ENCODE data around the gene BPIFB4. TPM values are rescaled to one million over a fixed set of nuclear protein-coding genes. Genes with fewer than 3 reads are reported as not detected.

Gene BPIFB4
- total and polyA plus RNA-seq, 2 experiments from 2014 or later, result not detected

DNA sequence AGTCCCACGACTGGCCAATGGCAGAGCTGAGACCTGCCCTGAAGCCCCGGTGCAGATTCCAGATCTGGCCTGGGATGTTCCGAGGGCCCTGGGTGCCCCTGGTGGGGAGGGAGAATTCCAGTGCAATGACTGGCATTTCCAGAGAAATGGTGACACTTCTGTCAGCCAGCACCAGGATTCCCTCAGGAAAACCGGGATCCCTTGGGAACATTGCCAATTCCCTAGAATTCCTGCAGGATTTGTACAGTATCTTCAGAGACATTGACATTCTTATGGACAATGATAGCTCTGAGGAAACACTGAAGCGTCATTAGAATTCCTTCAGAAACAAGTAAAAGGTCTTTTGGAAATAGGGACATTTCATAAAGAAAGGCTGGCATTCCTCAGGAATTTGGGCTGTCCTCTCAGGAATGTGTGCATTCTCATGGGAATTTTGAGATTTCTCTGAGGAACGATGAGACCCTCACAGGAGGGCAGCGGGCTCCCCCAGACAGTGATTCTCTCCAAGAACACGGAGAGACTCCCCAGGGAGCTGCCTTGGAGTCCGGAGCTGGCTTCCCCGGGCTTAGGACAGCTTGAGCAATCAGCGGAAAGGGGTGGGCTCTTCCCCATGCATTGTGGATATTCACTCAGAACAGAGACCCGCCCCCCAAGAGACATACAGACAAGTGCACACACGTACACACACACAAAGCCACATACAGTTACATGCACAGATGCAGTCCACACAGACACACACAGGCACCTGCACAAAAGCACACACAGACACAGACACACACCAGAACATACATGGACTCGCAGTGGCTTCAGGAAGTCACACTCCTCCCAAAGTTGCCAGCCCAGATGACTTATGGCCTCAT is 53.3 kb downstream of the BPIFB4 start (continued):
- TF ChIP-seq, protein P1, sequence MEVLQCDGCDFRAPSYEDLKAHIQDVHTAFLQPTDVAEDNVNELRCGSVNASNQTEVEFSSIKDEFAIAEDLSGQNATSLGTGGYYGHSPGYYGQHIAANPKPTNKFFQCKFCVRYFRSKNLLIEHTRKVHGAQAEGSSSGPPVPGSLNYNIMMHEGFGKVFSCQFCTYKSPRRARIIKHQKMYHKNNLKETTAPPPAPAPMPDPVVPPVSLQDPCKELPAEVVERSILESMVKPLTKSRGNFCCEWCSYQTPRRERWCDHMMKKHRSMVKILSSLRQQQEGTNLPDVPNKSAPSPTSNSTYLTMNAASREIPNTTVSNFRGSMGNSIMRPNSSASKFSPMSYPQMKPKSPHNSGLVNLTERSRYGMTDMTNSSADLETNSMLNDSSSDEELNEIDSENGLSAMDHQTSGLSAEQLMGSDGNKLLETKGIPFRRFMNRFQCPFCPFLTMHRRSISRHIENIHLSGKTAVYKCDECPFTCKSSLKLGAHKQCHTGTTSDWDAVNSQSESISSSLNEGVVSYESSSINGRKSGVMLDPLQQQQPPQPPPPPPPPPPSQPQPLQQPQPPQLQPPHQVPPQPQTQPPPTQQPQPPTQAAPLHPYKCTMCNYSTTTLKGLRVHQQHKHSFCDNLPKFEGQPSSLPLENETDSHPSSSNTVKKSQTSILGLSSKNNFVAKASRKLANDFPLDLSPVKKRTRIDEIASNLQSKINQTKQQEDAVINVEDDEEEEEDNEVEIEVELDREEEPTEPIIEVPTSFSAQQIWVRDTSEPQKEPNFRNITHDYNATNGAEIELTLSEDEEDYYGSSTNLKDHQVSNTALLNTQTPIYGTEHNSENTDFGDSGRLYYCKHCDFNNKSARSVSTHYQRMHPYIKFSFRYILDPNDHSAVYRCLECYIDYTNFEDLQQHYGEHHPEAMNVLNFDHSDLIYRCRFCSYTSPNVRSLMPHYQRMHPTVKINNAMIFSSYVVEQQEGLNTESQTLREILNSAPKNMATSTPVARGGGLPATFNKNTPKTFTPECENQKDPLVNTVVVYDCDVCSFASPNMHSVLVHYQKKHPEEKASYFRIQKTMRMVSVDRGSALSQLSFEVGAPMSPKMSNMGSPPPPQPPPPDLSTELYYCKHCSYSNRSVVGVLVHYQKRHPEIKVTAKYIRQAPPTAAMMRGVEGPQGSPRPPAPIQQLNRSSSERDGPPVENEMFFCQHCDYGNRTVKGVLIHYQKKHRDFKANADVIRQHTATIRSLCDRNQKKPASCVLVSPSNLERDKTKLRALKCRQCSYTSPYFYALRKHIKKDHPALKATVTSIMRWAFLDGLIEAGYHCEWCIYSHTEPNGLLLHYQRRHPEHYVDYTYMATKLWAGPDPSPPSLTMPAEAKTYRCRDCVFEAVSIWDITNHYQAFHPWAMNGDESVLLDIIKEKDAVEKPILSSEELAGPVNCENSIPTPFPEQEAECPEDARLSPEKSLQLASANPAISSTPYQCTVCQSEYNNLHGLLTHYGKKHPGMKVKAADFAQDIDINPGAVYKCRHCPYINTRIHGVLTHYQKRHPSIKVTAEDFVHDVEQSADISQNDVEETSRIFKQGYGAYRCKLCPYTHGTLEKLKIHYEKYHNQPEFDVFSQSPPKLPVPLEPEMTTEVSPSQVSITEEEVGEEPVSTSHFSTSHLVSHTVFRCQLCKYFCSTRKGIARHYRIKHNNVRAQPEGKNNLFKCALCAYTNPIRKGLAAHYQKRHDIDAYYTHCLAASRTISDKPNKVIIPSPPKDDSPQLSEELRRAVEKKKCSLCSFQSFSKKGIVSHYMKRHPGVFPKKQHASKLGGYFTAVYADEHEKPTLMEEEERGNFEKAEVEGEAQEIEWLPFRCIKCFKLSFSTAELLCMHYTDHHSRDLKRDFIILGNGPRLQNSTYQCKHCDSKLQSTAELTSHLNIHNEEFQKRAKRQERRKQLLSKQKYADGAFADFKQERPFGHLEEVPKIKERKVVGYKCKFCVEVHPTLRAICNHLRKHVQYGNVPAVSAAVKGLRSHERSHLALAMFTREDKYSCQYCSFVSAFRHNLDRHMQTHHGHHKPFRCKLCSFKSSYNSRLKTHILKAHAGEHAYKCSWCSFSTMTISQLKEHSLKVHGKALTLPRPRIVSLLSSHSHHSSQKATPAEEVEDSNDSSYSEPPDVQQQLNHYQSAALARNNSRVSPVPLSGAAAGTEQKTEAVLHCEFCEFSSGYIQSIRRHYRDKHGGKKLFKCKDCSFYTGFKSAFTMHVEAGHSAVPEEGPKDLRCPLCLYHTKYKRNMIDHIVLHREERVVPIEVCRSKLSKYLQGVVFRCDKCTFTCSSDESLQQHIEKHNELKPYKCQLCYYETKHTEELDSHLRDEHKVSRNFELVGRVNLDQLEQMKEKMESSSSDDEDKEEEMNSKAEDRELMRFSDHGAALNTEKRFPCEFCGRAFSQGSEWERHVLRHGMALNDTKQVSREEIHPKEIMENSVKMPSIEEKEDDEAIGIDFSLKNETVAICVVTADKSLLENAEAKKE (CRISPR knock-in tag; IDR thresholded peaks at IDR 0.05), result no peak
- no peak for TF ChIP-seq POLR2AphosphoS5 (IDR thresholded peaks at IDR 0.05; ENCODE audit: low read depth)

DNA sequence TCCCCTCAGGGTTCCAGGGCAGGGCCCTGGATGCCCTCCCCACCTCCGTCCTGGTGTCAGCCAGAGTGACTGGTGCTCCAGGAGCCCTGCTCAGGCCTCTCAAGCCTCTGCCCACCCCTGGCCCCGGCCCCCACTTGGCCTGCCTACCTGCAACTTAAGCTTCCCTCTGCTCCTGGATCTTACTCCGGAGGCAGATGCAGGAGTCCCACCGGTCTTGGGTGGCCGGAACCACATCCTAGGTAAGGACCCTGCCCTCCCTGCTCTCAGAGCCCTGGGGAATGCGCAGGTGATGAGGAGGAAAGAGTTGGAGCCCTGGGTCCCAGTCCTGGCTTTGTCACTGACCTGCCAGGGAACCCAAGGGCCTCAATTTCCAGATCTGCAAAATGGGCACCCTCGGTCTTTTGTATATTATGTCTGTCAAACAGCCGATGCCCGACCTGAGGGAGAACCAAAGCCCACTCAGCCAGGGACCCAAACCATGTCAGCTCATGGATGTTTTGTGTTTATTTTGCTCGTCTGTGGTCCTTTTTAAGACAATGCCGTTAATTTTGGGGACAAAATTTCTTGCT is 54.0 kb downstream of the BPIFB4 start:
- ATAC-seq (no peak), DNase-seq (ENCODE audit: low spot score) (no peak)
- H3K36me3 Mint-ChIP-seq (ENCODE audit: low read depth), result no peaks in the 10 kb centered on the region
- Histone ChIP-seq H3K36me3 (ENCODE audit: insufficient read depth) (no peaks in the 10 kb centered on the region), H3K4me3 (no peak overlapping the region), H3K27ac (ENCODE audit: low read depth) (no peak overlapping the region), H3K27me3 (ENCODE audit: insufficient read depth) (no peaks in the 10 kb centered on the region), H3K4me1 (ENCODE audit: insufficient read depth) (peaks cover 6% of the 10 kb centered on the region; the same call in 1 of the 2 replicates), H3K4me2 (no peak overlapping the region), H2AFZ (no peak overlapping the region), H4K20me1 (replicated peaks; ENCODE audit: insufficient read depth) (no peaks in the 10 kb centered on the region), H3K9me2 (ENCODE audit: insufficient read depth) (no peaks in the 10 kb centered on the region), H3K79me2 (replicated peaks; ENCODE audit: insufficient read depth) (no peaks in the 10 kb centered on the region), H3F3A (replicated peaks; ENCODE audit: low read depth) (no peaks in the 10 kb centered on the region)
- H3K27me3 Mint-ChIP-seq (ENCODE audit: insufficient read depth, low read depth, poor library complexity), result peaks cover 6% of the 10 kb centered on the region
- peak overlapping the region; percentile 51; the same call in 1 of the 2 replicates for H3K27ac Mint-ChIP-seq
- H3K4me3 Mint-ChIP-seq, result no peak overlapping the region
- H3K9me3 Mint-ChIP-seq, result peaks cover 7% of the 10 kb centered on the region; the same call in 2 of the 3 replicates
- peaks cover 3% of the 10 kb centered on the region; the same call in 1 of the 3 replicates for H3K4me1 Mint-ChIP-seq
- TF ChIP-seq JUNB (IDR thresholded peaks at IDR 0.05; ENCODE audit: unreplicated experiment), result no peak
- TF ChIP-seq EZH2phosphoT487 (IDR thresholded peaks at IDR 0.05; ENCODE audit: unreplicated experiment), result no peak
- TF ChIP-seq CREB1 (CRISPR knock-in tag; IDR thresholded peaks at IDR 0.05; ENCODE audit: low read depth), result no peak
- no peak for TF ChIP-seq NANOG (IDR thresholded peaks at IDR 0.05; ENCODE audit: borderline replicate concordance)
- TF ChIP-seq, protein P2, sequence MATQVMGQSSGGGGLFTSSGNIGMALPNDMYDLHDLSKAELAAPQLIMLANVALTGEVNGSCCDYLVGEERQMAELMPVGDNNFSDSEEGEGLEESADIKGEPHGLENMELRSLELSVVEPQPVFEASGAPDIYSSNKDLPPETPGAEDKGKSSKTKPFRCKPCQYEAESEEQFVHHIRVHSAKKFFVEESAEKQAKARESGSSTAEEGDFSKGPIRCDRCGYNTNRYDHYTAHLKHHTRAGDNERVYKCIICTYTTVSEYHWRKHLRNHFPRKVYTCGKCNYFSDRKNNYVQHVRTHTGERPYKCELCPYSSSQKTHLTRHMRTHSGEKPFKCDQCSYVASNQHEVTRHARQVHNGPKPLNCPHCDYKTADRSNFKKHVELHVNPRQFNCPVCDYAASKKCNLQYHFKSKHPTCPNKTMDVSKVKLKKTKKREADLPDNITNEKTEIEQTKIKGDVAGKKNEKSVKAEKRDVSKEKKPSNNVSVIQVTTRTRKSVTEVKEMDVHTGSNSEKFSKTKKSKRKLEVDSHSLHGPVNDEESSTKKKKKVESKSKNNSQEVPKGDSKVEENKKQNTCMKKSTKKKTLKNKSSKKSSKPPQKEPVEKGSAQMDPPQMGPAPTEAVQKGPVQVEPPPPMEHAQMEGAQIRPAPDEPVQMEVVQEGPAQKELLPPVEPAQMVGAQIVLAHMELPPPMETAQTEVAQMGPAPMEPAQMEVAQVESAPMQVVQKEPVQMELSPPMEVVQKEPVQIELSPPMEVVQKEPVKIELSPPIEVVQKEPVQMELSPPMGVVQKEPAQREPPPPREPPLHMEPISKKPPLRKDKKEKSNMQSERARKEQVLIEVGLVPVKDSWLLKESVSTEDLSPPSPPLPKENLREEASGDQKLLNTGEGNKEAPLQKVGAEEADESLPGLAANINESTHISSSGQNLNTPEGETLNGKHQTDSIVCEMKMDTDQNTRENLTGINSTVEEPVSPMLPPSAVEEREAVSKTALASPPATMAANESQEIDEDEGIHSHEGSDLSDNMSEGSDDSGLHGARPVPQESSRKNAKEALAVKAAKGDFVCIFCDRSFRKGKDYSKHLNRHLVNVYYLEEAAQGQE (IDR thresholded peaks at IDR 0.05; ENCODE audit: unreplicated experiment), result no peak
- TF ChIP-seq EZH2 (IDR thresholded peaks at IDR 0.05; ENCODE audit: low read depth, unreplicated experiment), result no peak

Measured in GM23338 (cell line).